Transverse colon (tissue), 4 donors: ENCODE data around the gene AIP.

ENCODE experiments used
- EP300 ChIP-seq: sonication (generic); formaldehyde crosslinking; IDR thresholded peaks from one replicate; pipeline ENCODE4 v1.6.1; 2017; ENCODE audit warnings: antibody characterized with exemption, low read depth
- POLR2A ChIP-seq: fragments of 450-650 bp; IDR thresholded peaks from one replicate; pipeline ENCODE4 v1.6.1; 2016; ENCODE audit warnings: antibody characterized with exemption, mild to moderate bottlenecking, moderate library complexity
- POLR2AphosphoS5 ChIP-seq, 3 donors: sonication (generic); formaldehyde crosslinking; IDR thresholded peaks; one replicate each; pipeline ENCODE4 v1.6.1; 2016; ENCODE audit warnings: antibody characterized with exemption in 3 of 3
- TF ChIP-seq, protein P1 (sequence below), 5 experiments: fragments of 200-600 bp in 3 of 5; fragments of 450-650 bp in 2 of 5; sonication (generic) in 3 of 5; IDR thresholded peaks; 1 replicate in 2 of 5; 2 replicates in 3 of 5; pipeline ENCODE4 v1.5.1; 2016 to 2017; ENCODE audit warnings: antibody characterized with exemption in 5 of 5, inconsistent platforms in 3 of 5, mild to moderate bottlenecking in 2 of 5, moderate library complexity in 1 of 5

DNA sequence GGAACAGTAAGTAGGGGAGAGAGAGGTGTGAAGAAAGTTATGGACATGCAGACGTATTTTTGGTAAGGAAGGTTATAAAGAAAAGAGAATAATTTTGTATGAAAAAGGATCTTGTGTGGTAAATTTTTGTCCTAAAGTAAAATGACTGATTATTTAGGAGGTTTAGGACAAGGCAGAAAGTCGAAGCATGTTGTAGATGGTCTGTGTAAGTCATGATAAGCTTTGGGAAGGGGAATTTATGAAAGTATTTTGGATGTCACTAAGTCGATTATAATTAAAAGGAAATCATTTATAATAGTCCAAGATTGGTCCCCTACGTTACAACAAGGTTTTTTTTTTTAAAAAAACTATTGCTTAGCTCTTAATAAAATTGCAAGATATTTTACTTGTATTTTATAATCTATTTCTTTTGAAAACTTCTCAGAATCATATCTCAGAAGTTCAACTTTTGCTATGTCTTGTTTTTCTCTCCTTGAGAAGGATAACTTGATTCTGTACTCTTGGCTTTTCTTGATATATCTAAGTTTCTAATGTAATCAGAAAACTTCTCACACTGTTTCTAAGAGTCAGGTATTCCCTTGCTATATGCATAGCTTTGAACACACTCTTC lies 51.3 kb downstream of the AIP start:
- TF ChIP-seq, protein P1, sequence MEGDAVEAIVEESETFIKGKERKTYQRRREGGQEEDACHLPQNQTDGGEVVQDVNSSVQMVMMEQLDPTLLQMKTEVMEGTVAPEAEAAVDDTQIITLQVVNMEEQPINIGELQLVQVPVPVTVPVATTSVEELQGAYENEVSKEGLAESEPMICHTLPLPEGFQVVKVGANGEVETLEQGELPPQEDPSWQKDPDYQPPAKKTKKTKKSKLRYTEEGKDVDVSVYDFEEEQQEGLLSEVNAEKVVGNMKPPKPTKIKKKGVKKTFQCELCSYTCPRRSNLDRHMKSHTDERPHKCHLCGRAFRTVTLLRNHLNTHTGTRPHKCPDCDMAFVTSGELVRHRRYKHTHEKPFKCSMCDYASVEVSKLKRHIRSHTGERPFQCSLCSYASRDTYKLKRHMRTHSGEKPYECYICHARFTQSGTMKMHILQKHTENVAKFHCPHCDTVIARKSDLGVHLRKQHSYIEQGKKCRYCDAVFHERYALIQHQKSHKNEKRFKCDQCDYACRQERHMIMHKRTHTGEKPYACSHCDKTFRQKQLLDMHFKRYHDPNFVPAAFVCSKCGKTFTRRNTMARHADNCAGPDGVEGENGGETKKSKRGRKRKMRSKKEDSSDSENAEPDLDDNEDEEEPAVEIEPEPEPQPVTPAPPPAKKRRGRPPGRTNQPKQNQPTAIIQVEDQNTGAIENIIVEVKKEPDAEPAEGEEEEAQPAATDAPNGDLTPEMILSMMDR (IDR thresholded peaks at IDR 0.05) = no peak
- no peak for TF ChIP-seq EP300
- TF ChIP-seq POLR2A = no peak
- TF ChIP-seq POLR2AphosphoS5 (IDR thresholded peaks at IDR 0.05) = no peak
